HPDE6-E6E7 (cell line): ENCODE results near the gene KAT6B.

Experiments used
- DNase-seq: peaks from one replicate; pipeline ENCODE4 v3.0.0; 2011; ENCODE audit warnings: missing footprints; ENCODE audit errors: extremely low spot score

KAT6B gene

GRCh38 chr10:75014516-75015230, 188.3 kb downstream of the KAT6B start:
- no peak for DNase-seq

DNA sequence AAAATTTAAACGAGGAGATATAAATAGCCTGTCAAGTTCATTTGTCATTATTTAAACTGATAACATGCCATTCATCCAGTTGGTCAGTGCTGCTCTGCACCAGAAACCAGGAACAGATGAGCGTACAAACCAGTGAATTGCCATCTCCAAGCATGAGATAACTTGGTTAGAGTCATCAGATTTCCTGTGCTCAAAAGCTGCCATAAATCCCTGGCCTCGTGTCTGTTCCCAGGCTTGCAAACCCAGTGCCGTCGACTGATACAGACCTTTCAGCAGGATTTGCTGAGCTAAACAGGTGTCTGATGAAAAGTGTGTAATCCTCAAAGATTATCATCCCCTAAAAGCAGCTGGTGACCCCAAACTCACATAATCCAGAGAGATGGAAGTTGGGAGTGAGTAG, 189.0 kb downstream of the KAT6B start:
- DNase-seq, result no peak

DNA sequence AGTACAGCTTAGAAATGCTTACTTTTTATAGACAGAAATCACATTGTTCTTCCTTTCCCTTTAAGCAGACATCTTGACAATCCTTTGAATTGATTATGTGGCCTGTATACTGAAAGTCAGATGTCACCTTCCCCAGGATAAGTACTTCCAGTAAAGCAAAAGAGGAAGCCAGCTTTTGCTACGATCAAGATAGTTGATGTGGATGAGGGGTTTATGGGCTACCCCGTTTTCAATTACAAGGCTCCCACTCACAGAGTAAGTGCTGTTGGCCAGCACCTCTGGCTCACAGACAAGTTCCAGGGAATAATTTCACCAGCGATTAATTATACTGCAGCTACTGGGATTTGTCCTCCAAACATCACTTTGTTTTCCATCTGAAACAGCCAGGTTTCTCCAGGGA, 189.9 kb downstream of the KAT6B start:
- no peak for DNase-seq

DNA sequence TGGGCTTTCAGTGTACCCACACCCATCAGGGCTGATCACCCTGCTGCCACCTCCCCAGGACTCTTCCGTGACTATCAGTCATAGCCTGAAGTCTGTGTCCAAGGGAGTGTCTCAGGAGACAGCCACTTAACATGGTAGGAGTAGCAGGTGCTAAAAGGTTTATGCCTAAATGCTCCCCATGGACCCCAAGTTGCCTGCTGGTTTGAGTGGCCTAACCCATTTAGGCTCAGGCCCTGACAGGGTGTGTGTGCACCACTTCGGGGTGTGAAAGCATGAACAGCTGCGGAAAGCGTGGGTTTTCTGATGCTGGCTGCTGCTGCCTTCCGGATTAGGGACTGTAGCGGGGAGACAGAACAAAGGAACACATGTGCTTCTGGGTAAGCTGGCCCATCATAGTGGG, 191.9 kb downstream of the KAT6B start:
- DNase-seq, result no peak

DNA sequence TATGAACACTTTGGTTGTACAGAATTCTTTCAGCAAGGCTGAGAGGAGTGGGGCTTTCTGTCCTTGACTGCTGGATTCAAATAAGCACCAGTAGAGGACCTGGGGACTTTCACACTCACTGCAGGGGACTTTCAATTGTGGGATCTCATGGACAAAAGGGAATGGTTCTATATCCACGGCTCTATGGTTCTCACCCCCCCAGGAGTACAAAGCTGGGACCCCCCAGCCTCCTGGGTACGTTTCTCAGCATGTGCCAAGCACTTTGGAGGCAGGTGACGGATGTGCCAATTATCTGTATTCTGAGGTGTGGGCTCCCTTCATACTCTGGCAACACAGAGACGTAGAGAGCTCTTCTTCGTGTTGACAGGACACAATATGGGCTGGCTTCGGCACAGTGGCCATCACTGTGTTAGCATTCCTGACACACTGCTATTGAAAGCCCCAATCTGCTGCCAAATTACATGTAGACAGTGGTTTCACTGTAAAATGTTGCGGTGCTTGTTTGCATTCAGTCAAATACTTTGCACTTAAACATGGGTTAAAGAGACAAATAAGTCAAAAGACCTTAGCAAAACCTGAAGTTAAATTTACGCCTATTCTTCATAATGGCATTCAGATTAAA, 192.4 kb downstream of the KAT6B start:
- no peak for DNase-seq

DNA sequence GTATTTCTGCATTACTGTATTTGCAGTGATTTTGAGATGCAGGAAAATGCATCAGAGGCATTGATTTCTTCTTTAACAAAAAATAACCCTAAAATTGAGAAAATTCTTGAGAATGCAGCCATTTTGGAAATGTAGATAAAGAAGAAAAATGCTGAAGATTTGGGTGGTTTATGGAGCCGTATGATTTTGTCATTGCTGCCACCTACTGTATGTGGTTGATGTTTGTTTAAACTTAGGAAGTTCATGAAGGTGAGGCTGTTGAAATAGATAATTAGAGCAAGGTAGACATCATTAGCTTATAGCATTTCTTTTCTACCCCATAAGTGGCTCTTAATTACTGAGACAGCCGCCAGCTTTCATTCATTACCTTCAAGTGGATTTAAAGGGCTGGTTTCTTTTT, 193.0 kb downstream of the KAT6B start:
- no peak for DNase-seq

- DNase-seq, result no peak
These were observed 193.8 kb downstream of the KAT6B start for GRCh38 chr10:75020168-75020567.

- DNase-seq, result no peak
These were observed 195.2 kb downstream of the KAT6B start for GRCh38 chr10:75021379-75022249.

DNA sequence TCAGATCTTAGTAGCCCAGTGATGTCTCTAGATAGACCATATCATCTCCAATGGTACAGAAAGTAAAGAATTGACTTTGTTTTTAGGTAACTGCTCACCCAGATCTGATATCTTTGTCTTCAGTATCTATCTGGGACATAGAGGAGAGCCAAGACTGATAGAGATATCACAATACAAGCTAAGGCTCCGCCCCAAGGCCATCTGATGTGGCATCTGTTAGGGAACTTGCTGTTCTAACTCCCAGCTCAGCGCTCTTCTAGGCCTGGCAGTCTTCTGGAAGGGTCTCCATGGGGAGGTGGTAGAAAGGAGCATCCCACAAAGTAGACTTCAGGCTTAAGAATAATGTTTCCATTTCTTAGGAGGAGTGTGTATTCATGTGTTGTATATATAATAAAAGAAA, 196.7 kb downstream of the KAT6B start:
- no peak for DNase-seq

GRCh38 chr10:75024971-75025523, 198.6 kb downstream of the KAT6B start:
- no peak for DNase-seq

- no peak for DNase-seq
These were observed 201.6 kb downstream of the KAT6B start for GRCh38 chr10:75028049-75028448.

DNA sequence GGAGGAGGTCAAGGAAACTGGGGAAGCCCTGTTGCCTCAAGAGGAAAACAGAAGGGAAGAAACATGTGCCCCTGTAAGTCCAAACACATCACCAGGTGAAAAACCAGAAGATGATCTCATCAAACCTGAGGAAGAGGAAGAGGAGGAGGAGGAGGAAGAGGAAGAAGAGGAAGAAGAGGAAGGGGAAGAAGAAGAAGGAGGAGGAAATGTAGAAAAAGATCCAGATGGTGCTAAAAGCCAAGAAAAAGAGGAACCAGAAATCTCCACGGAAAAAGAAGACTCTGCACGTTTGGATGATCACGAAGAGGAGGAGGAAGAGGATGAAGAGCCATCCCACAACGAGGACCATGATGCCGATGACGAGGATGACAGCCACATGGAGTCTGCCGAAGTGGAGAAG, 202.3 kb downstream of the KAT6B start:
- no peak for DNase-seq

DNA sequence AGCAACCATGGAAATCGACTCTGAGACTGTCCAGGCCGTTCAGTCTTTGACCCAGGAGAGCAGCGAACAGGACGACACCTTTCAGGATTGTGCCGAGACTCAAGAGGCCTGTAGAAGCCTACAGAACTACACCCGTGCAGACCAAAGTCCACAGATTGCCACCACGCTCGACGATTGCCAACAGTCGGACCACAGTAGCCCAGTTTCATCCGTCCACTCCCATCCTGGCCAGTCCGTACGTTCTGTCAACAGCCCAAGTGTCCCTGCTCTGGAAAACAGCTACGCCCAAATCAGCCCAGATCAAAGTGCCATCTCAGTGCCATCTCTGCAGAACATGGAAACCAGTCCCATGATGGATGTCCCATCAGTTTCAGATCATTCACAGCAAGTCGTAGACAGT, 203.0 kb downstream of the KAT6B start:
- no peak for DNase-seq

- no peak for DNase-seq
These were observed 203.5 kb downstream of the KAT6B start for GRCh38 chr10:75029857-75030256.

- no peak for DNase-seq
These were observed 204.0 kb downstream of the KAT6B start for GRCh38 chr10:75030371-75030770.

DNA sequence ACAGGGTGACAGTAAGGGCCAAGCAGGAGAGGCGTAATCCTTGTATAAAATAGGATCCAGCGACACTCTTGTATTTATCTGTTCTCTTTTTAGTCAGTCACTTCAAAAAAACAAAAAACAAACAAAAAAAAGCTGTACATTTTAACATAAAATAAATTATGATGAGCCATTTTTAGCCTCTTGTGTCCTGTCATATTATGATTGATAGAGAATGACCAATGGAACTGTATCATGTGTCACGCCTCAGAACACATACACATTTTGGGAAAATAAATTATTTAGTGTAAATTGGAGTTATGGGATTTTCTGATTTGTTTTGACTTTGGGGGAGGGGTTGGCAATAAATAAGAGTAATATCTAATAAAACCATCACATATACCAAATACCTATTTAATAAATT, 205.7 kb downstream of the KAT6B start:
- DNase-seq, result no peak

- DNase-seq, result no peak
These were observed 206.4 kb downstream of the KAT6B start for GRCh38 chr10:75032813-75033212.

DNA sequence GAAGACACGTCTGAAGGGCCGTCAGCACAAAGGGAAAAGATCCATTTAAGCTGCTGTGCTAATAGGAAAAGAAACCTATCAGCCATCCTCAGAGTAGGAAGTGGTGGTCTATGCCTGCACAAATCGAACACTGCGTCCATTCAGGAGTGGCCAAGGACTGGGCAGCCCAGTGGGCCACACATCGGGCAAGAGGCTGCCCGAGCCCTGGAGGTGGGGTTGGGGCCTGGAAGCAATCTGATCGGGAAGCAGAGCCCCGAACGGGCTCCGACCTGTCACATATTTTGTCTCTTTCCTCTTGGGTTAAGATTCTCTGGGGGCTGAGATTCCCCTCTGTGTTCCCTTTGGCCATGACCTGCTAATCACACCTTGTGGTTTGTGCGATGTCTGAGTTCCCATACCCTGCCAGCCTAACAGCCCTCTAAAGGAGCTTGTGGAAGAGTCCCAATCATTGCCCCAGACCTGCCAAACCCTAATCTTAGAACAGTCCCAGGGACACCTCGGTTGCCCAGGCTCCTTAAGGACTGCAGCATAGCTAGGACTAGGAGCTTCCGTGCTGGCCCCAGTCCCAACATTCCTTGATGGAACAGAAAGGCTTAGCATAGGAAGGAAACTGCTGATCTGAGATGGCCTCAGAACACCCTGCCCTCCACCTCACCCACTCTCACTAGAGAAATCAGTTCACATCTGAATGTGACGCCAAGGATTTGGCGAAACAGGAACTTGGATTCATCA, 207.2 kb downstream of the KAT6B start:
- DNase-seq, result no peak

DNA sequence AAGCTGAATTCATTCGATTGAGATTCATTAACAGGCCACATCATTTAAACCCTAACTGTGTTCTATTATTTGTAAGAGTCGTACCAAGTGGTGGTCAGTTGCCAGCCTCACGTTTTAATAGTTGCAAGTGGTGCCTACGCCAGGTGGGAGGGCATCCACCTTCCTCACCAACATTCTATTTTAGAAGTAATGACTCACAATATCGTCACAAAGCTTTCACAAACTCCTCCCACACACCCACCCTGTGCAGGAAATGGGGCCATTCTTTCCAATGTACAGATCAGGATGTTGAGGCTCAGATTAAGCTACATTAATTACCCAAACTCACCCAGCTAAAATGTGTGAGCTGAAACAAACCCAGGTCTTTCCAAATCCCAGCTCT, 207.7 kb downstream of the KAT6B start:
- DNase-seq, result no peak

DNA sequence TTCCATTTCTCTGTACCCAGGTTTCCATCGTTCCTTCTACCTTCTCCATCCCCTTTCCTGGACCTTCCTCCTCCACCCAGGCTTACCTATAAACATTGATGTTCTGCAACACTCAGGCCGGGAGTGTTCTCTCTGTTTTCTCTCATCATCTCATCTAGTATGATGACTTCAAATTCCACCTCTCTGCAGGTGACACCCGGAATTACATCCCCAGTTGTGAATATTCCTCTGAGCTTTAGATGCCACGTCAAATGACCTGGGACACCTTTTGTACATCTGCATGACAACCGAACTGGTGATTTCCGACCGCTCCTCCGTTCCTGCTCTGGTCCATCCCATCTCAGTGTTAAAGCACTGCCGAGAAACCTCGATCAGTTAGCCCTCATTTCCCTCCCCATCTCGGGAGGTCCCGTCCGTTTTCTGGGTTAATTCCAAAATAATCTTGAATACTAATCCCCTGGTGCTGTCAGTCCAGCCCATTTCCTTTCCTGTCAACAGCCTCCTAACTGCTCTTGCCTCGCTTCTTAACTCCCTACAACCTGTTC, 208.4 kb downstream of the KAT6B start:
- DNase-seq, result no peak

DNA sequence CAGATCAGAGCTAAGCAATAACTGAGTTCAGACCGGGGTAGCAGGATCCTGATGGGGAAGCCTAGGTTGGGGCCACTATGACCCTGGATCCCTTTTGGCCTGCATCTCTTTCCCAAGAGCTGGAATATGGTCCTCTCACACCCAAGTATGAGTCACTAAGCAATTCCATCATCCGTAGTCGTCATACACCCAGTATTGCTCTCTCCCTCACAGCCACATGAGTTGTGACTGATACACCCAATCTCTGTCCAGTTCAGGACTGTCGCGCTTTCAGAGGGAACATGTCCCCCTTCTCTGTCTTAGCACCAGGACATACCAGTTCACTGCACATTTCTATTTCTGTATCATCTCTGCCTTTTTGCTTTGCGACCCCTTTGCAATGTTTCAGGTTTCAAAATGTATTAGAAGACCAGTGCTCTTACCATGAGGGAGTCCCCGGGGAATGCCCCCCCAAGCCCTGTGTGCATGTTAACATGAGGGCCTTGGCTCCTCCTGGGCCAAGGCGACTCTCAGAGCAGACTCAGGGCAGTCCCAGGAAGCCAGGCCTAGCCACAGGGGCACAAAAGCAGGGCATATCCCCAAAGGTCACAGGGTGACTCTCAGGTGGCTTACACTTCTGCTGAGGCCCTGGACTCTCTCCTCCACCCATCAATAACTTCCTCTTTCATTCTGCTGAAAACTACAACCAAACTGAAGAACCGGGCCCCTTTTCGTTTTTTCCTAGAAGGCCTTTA, 209.7 kb downstream of the KAT6B start:
- no peak for DNase-seq
